ENCODE measurements around the gene ELF4.

ELF4 gene

DNA sequence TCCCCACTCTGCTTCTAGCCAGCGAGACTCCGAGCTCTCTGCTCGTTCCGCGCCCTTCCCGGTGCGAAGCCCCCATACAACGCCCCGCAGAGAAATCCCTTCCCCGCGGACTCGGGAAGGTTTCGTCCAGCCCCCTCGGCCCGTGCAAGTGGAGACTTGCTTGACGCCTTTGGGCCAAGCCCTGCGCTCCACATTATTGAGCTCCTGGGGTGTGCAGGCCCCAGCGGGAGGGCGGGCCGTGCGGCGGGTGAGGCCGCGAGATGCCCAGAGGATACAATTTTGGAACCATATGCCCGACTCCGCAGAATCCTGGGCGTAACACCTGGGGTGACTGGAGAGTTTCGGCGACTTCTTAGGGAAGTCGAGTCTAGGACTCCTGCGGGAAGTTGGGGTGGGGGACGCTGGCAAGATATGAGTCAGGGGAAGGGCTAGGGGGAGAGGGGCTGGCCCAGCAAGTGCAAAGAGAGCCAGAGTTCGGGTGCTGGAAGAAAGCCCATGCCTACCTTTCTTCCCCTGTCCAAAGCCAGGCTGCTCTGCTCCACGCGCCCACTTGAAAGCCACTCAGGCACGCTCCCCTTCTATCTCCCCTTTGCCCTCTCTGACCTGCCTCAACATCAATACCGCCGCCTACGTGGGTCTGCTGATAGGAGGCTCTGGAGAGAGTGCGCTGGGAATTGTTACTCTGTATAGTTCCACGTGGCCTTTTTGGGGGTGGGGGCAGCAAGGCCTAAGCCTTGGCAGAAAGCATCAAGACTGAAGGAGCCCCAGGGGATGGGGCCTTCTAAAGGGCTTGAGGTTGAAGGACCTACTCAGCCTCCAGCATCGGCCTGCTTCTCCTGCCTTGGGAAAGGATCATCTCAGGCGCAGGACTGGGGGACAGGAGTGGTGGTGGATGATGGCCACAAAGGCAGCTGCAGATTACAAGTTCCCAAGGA lies 1.2 kb upstream of the ELF4 start:
- no peak for DNase-seq

DNA sequence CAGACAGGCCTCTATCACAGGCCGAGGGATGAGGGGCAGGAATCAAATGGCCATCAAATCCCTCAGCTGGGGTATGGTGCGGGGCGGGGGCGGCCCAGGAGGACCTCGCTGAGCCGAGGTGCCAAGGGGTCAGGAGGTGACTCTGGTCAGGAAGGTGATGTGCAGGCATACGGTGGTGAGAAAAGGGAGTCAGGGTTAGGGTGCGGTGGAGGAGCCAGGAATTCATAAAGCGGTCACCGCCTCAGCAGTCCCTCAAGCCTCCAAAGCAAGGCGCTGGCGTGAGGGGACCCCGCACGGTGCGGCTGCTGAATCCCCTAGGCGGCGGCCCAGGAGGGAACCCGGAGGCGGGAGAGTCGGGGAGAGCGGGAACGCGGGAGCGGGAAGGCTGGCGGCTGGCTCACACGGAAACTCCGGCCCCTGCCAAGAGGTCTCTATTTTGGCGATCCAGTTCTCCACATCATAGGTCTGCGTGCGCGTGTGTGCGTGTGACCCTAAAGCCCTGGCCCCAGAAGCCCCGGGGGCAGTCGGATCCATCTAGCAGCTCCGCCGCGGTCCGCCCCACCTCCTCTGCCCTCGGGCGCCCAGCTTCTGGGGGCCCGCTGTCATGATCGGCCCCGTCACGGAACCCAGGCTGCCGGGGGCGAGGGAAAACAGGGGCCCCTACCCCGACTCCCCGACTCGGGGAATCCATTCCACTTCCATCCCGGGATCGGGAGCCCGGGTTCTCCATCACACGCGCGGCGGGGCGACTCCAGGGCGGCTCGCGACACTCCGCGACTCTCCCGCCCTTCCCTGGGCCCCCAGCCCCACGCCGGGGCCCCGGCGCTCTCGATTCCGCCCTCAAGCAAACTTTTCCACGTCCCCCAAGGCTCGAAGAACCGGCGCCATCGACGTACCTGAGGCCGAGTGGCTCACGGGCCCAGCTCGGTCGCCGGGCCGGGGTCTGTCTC lies 593 bp downstream of the ELF4 start:
- DNase-seq = no peak

DNA sequence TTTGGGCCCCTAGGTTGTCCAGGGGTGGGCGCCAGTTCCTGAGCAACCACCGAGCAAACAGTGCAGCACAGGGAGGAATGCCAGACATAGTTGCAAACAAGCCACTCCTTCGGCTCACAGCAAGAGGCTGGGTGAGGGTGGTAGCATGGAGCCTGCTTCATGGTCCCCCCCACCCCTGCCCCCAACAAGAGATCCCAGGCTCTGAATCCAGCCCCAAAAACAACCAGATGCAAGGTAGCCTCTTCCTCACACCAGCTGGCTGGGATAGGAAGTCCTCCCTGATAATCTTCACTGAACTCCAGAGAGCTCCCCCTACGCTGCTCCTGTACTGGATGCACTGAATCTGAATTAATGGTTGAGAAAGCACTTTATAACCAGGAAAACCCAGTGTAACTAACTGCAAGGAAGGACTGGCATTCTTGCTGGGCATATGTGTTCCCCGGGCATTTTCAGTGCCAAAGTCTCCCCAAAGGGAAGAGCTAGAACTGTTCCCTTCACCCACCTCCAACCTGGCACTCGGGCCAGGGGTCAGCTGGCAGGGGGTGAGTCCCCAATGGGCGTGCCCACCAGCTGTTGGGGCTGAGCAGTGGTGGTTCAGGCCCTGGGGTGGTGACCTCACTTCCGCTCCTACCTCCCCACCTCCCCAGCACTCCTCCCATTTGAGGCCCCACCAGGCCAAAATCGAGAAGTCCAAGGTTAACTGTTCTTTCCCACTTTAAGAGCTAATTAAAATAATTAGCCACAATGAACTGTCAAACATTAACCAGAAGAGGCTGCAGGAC lies 1.5 kb downstream of the ELF4 start:
- peak; percentile 56 for DNase-seq

DNA sequence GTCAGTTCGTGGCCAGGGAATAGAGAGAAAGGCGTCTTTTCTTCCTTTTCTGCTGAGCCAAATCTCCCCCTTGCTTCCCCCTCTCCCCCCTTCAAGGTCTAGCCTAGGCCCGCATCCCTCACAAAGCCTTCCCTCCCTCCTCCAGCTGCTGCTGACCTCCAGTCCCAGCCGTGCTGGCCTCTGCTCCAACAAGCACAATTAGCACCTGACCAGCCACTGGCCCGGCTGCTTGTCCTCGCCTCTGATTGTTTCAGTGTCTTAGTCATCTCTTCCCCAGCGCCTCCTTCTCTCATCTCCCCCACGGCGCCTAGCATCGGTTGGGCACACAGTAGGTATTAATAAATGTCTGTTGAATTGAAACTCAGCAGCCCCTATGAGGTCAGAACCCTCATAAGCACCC lies 4.2 kb downstream of the ELF4 start:
- DNase-seq = no peak

DNA sequence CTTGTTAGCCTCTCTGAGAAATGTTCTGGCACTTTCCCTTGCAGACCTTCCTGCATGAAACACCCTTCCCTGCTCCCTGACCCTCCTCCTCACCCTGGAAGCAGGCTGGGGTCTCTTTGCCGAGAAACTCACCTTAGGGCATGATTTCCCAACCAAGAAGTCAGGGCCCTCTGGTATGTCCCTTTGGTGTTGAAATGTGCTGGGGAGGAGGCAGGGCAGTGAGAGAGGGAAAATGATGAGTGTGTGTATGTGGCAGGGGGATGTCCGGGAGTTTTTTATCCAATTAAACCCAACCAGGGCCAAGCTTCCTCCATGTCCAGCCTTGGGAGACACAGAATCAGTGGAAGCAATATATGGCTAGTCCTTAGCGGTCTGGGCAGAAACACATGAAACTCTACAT lies 5.1 kb downstream of the ELF4 start:
- no peak for DNase-seq

DNA sequence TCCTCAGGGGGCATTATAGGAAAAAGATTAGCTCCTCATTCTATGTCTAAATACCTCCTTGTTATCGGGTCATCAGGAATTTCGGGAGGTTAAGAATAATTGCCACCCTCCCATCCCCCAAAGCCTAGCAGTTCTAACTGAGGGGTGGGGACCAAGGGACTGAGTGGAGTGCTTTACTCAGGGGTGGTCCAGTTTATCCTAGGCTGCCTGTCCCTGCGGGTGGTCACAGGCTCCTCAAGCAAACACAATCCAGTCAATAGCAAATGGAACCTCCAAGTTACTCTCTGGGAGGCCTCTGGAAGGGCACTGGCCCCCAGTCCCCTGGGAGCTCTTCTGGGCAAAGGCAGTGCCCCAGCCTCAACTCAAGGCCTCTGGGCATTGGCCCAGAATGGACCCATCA lies 6.7 kb downstream of the ELF4 start:
- DNase-seq = no peak

DNA sequence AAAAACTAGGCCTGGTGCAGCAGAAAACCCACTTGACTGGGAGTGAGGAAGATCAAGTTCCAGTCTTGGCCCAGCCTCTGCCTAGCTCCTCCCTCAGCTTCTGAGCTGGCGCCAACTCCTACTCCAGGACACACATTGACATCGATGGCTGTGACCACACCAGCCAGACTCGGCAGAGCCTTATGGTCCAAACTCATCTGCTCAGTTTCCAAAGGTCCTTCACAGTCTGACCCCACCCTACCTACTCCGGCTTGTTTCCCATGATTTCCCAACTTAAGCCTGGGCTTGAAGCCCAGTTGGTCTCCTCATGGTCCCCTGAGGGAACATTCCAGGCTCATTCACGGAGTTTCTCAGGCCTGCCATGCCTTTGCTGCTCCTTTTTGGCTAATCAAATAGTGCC lies 10.1 kb downstream of the ELF4 start:
- DNase-seq = no peak

DNA sequence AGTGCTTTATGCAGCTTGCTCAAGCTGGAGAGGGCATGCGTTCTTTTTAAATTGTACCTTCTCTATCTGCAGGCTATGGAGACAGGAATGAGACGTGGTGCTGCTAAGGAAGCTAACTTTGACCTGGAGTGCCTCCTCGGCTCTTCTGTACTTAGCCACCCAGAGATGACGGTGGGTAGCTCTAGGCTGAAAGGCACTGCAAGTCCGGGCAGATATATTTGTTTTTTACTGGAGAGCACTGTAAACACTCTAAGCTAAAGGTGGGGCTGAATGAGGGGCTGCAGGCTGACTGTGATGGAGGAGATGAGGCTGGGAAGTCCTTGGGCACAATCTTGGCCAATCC lies 12.1 kb downstream of the ELF4 start:
- DNase-seq = no peak

DNA sequence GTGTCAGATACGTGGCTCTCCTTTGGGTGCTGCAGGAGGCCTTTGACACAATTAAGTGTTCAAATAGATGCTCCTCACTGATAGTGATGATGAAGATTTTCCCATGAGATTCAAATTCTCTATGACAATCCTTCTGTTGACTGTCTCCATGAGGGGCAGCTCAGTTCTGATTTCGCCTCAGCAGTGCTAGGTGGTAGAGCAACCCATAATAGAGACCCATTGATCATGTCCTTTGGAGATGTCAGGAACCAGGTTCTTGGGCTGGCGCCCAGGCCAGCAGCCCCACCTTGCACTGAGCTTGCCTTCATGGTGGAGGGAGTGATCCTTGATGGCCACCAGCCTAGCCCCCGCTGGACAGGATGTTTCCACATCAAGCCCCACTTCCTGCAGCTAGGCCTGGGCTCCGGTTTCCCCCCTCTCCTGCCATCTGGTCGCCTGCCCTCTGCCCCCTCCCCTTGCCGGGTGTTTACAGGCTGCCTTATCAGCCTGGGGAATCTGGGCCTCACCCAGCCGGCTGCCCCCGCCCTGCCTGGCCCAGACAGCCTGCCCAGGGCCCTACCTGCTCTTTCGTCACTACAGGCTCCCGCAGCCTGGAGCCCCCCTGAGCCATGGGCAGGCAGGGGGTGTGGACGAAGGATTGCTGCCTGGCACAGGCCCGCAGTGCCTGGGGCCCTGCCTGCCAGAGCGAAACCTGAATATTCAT lies 12.6 kb downstream of the ELF4 start:
- DNase-seq = no peak

DNA sequence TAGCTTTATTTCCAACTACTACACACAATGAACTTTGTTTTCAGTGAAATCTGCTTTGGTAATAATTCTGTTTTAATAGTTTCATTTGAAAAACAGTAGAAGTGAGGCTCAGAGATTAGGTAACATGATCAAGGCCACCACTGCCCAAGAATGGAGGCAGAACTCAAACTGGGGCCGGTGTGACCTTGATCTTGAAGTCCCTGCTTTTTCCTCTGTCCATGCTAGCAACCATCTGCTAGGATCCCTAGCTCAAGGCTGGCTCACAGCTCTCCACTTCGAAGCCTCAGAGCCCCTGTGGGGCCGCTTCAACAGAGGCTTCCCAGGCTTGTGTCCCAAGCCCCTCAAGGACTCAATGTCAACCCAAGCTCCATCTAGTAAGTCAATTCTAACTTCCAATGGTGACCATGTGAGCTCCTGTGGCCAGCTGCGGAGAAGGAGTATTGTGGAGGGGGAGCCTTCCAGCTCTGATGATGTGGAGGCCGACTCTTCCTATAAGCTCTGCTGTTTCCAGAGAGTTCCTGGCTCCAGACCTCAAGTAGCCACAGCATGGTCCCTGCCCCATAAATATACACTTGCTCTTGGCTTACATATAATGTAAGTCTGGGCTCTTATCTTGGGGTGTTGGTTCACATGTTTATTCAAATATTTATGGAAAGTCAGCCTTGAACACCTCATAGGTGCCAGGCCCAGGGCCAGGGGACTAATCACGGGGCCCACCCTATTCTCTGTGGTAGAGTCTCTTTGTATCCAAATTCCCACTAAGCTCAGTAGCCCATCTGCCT lies 14.9 kb downstream of the ELF4 start:
- no peak for DNase-seq

DNA sequence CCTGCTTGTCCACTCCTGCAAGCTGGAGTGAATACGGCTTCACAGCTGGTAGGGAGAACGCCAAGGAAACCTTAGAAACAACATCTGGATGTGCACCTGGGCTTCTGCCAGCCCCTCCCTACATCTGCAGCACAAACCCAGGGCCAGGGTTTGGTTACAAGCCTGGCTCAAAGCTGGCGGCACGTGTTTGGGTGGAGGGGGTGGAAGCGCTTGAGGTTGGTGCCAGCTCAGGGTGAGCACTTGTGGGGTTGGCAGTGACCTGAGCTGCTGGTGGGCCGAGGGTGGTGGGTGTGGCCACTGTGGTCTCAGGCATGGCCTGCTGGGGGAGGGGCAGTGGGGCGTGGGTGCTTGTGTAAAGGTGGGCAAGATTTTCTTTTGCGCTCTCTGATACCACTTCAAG lies 15.6 kb downstream of the ELF4 start:
- DNase-seq = no peak

DNA sequence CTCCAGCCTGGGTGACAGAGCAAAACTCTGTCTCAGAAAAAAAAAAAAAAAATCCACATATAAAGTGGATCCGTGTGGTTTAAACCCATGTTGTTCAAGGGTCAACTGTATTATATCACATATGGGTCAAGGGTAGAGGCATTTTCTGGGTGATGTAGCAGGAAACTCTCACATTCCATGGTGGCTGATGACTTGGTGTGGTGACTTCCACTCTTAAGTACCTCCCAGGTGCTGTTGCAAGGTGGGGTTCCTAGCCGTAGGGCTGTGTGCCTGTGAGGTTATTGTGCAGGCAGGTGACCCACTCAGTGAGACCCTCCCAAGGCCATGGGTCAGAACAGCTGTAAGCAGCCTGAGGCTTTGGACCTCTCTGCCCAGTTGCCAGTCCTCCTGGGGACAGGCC lies 17.0 kb downstream of the ELF4 start:
- DNase-seq = no peak

DNA sequence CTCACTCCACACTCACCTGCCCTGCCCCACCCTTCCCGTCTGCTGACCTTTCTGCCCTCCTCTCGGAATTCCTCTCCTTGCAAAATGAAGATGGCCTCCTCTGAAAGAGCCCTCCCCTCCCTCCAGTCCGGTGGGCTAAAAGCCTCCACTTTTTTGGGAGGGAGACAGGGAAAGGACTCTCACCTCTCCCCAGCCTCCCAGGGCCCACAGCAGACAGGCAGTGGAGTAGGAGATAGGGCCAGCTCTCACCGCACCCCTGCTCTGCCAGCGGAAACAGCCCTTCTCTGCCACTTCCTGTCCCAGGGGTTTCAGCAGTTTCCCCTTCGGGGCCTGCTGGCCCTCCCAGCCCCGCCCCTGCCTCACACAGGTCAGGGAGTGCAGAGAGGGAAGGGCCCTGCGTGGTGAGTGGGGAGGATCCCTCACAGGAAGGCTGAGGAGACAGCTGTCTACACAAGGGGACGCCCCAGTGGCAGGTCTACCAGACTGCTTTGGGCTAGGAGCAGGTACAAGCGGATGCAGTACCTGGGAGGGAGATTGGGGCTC lies 18.2 kb downstream of the ELF4 start:
- DNase-seq = peak; percentile 88

DNA sequence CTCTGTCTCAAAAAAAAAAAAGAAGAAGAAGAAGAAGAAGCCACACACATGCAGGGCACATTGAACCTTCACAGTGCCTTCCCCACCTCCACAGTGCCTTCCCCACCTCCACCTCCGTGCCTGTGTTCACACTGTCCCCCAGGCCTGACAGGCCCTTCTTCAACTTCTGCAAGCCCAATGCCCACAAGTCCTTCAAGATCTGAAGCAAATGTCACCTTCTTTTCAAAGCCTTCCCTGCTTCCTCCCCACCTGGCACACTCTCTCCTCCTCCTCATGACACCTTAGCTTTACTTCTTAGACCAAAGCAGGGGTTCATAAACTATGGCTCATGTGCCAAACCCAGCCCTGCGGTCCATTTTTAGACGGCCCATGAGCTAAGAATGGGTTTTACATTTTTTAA lies 19.9 kb downstream of the ELF4 start:
- no peak for DNase-seq

DNA sequence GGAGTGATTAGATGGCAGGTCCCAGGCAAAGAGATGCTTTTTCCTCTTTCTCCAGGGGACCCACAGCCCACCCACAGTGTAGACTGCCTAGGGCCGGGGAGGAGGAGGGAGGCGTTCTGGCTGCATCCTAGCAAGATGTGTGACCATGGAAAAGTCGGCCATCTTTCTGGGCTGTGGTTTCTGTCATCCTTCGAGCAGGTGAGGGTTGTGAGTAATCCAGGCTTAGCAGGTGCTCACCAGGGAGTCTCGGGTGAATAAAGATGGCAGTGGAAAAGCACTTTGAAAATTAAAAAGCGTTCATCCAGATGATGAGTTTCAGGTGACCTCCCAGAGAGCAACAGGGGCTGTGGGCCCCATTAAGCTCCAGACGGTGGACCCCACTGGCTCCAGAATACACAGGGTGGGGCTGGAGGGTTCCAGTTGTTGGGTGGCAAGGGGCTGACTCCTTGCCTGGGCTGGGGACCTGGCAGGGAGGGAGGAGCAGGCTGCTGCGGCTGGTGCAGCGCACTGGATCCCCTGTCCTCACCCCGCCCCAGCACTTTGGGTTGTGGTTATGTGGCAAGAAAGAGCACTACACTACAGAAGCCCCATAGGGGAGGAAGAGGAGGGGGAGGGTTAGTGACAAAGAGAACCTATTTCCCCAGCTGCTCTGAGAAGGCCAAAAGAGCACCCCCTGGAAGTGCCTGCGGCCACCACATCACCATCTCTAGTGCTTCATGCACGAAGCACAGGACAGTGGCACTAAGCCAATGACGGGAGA lies 23.7 kb downstream of the ELF4 start:
- DNase-seq = peak; percentile 77

DNA sequence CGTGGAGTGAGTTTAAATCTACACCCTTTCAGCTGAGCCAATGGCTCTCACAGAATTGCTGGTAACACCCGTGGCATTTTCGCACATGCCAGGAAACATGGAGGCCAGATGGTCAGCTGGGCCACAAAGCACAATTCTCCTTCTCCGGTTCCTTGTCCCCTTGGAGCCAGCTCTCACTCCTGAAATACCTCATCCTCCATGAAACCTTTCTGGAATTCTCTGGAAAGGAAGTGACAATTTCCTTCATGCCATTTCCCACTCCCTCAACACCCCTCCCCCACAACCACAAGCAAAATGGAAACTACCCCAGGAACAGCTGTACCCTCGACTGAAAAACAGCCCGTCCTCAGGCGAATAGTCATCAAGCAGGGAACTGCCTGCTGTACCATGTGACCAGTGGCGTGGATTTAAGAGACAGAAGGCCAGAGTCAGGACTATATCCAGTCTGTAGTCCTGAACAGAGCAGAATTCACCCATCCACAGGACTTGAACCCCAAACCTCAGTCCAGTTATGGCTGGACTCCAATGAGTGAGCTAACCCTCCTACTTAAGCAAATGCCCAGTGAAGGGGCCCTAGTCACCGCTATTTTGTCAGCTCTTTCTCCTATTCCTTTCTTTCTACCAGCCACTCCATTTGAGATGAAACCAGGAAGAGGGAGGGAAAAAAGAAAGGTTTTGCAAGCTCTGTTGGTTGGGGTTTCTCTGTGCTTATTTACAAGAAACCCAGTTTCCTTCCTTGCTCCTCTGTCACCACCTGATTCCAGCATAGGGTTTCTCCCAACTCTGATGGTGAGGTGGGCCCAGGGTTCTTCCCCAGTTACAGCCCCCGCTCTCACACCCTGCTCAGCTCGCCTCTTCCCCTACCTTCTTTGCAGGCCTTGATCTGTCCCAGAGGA lies 24.5 kb downstream of the ELF4 start:
- DNase-seq = peak; percentile 36

DNA sequence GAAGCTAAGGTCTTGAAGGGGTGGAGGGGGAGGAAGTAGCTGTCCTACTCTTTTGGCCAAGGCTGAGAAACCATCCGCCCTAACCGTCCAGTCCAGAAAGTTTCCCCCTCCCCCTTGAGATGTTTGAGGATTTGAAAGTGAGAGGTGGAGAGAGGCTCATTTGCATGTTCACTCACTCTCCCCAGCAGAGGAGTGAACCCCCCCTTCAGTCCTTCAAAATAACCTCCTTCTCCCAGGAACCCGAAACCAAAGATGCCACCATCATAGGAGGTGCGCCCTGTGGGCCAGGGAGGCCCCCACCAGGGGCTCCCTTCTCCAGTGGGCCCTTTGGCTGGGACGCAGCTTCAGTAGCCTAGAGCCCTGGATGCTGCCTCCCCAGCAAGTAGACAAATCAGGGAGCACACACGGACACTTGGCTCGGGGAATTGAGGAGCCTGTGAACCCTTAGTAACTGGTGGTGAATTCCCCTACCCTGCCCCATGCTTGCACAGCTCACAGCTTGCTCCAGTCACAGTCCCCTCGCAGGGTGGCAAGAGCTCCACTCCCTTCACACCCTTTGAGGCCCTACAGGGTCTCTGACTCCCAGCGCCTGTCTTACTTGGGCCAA lies 25.6 kb downstream of the ELF4 start:
- DNase-seq = no peak

DNA sequence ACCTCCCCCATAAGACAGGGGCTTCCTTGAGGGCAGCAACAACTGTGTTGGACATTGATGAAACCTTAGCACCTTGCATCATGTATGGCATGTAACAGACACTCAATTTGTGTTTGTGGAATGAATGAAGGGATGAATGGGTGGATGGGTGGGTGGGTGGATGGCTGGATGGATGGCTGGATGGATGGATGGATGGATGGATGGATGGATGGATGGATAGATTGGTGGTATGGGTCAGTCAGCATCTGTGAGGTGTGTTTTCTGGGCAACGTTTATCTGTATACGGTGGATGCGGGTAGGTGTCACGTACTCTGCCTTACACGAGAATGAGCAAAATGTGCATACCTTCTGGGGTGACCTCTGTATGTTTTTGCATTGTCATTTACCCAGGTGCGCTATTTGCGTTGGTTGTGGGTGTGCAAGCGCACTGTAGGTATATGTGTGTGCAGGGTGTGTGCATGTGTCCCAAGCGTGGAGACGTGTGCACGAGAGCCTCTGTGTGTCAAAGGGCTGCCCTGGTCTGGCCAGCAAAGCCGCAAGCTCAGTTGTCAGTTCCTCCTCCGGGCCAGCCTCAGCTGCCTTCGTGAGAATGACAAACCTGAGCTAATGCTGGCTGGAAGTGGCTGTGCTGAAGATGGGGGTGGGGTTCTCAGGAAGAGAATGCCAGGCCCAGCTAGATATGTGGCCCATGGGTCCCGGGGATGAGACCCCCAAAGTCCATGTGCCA lies 26.5 kb downstream of the ELF4 start:
- DNase-seq = no peak
